Stimulated activated naive B cell treated with anti-CD40 and anti-IgM and Interleukin-4, amounts not matched to agents 10 μg/mL and 1 μg/mL and 100 μg/mL, for 72 hours (primary cell): ENCODE data around the gene WFDC10A.
"Not testable (repeated sequence)": the region's sequence is repeated elsewhere in the genome, so short reads cannot be mapped to it uniquely, and the experiment has no call there.

Experiments used
- ATAC-seq, 2 donors: fragments of 150-1000 bp; cut with Tn5 transposase; replicated peaks; 2 replicates each; pipeline ENCODE4 v1.10.0; 2021; ENCODE audit warnings: moderate library complexity in 1 of 2
- DNase-seq: peaks from one replicate; pipeline ENCODE4 v3.0.0; 2021
- H3K27ac Mint-ChIP-seq: one replicate; pipeline ENCODE4 v1.8.0; 2022; ENCODE audit warnings: mild to moderate bottlenecking, mixed read lengths
- H3K27me3 Mint-ChIP-seq, 2 donors: one replicate each; pipeline ENCODE4 v1.8.0; 2022; ENCODE audit warnings: mixed read lengths in 2 of 2
- H3K36me3 Mint-ChIP-seq, 2 donors: one replicate each; pipeline ENCODE4 v1.8.0; 2022; ENCODE audit warnings: mixed read lengths in 2 of 2, mild to moderate bottlenecking in 1 of 2
- H3K4me1 Mint-ChIP-seq, 2 donors: one replicate each; pipeline ENCODE4 v1.8.0; 2022; ENCODE audit warnings: mixed read lengths in 2 of 2, mild to moderate bottlenecking in 1 of 2
- H3K4me3 Mint-ChIP-seq, 2 donors: one replicate each; pipeline ENCODE4 v1.8.0; 2022; ENCODE audit warnings: mild to moderate bottlenecking in 2 of 2, mixed read lengths in 2 of 2, moderate library complexity in 1 of 2
- H3K9me3 Mint-ChIP-seq, 2 donors: one replicate each; pipeline ENCODE4 v1.8.0; 2022; ENCODE audit warnings: mixed read lengths in 2 of 2, mild to moderate bottlenecking in 1 of 2

WFDC10A gene

GRCh38 chr20:45629496-45630100 lies at the start of gene WFDC10A:
WFDC10A (plus strand) TSS chr20:45629739; CDS start chr20:45629814, 75 bp downstream.
- no peak within 1 kb of the TSS for H3K4me3 Mint-ChIP-seq
- H3K9me3 Mint-ChIP-seq = peaks cover 8 to 9% of the 10 kb centered on the region in 2 donors
- H3K27ac Mint-ChIP-seq = no peak within 1 kb of the TSS
- ATAC-seq (peak; percentile 90 to 93), DNase-seq (peak; percentile 35)
- H3K36me3 Mint-ChIP-seq = peaks cover 0 to 4% of the 10 kb centered on the region in 2 donors
- H3K4me1 Mint-ChIP-seq = peaks cover 0 to 4% of the 10 kb centered on the region in 2 donors
- H3K27me3 Mint-ChIP-seq = peaks cover 36 to 39% of the 10 kb centered on the region in 2 donors

GRCh38 chr20:45581702-45582101 lies 47.8 kb upstream of the WFDC10A start:
- H3K27me3 Mint-ChIP-seq = peaks cover 18 to 29% of the 10 kb centered on the region in 2 donors
- no peak overlapping the region for H3K27ac Mint-ChIP-seq
- H3K36me3 Mint-ChIP-seq = no peaks in the 10 kb centered on the region
- H3K9me3 Mint-ChIP-seq = no peaks in the 10 kb centered on the region
- no peak overlapping the region for H3K4me3 Mint-ChIP-seq
- DNase-seq = no peak
- no peak for ATAC-seq
- no peaks in the 10 kb centered on the region for H3K4me1 Mint-ChIP-seq

GRCh38 chr20:45583502-45583901 lies 46.0 kb upstream of the WFDC10A start:
- DNase-seq = no peak

GRCh38 chr20:45584294-45584693 lies 45.2 kb upstream of the WFDC10A start:
- not testable (repeated sequence) for DNase-seq, H3K9me3 Mint-ChIP-seq, ATAC-seq, H3K27ac Mint-ChIP-seq, H3K4me3 Mint-ChIP-seq, H3K36me3 Mint-ChIP-seq, H3K4me1 Mint-ChIP-seq
- peaks cover 13 to 34% of the 10 kb centered on the region in 2 donors for H3K27me3 Mint-ChIP-seq

More at GRCh38 chr20:45583502-45583901, 46.0 kb upstream of the WFDC10A start:
- Mint-ChIP-seq H3K9me3 (no peaks in the 10 kb centered on the region), H3K27ac (no peak overlapping the region), H3K36me3 (no peaks in the 10 kb centered on the region), H3K4me1 (no peaks in the 10 kb centered on the region), H3K27me3 (peaks cover 18 to 31% of the 10 kb centered on the region in 2 donors), H3K4me3 (no peak overlapping the region)
- no peak for ATAC-seq

DNA sequence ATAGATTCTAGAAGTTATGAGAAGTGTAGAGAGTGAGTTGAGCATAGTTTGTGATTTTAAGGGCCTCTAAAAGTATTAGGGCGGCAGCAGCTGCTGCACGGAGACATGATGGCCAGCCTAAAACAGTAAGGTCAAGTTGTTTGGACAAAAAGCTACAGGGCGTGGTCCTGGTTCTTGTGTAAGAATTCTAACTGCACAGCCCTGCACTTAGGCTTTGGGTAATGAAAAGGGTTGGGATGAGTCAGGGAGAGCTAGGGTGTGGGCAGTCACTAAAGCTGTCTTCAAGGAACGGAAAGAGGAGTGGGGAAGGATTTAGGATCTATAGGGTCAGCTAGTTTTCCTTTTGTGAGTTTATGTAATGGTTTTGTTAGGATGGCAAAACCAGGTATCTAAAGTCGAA lies 43.6 kb upstream of the WFDC10A start:
- H3K4me3 Mint-ChIP-seq, H3K4me1 Mint-ChIP-seq, H3K27ac Mint-ChIP-seq, H3K36me3 Mint-ChIP-seq, ATAC-seq, H3K9me3 Mint-ChIP-seq, DNase-seq: not testable (repeated sequence)
- H3K27me3 Mint-ChIP-seq = peaks cover 6 to 21% of the 10 kb centered on the region in 2 donors

DNA sequence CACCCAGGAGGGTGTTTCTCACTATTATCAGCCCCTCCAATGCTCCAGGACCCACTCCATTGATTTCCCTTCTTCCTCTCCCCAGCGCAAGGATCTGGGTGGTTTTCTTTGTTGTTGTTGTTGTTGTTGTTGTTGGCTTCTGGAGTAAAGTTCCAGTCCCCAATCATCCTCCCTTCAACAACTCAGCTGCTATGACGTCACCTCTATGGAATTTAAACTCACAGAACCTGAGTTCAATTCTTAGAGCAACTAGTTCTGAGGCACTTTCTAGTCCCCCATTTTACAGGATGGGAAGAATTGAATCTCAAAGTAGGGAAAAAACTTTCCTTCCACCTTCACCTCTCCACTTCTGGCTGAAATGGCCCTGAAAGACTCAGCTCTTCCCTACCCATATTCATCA lies 40.7 kb upstream of the WFDC10A start:
- Mint-ChIP-seq H3K36me3 (no peaks in the 10 kb centered on the region), H3K9me3 (no peaks in the 10 kb centered on the region), H3K27ac (no peak overlapping the region), H3K4me3 (no peak overlapping the region), H3K4me1 (no peaks in the 10 kb centered on the region), H3K27me3 (peaks cover 4 to 23% of the 10 kb centered on the region in 2 donors)
- DNase-seq (no peak), ATAC-seq (no peak)

- Mint-ChIP-seq H3K4me1 (no peaks in the 10 kb centered on the region), H3K27me3 (peaks cover 4 to 30% of the 10 kb centered on the region in 2 donors), H3K27ac (no peak overlapping the region), H3K9me3 (no peaks in the 10 kb centered on the region), H3K4me3 (no peak overlapping the region), H3K36me3 (no peaks in the 10 kb centered on the region)
- DNase-seq (no peak), ATAC-seq (no peak)
Observed at GRCh38 chr20:45589725-45590124, 39.8 kb upstream of the WFDC10A start.

GRCh38 chr20:45592574-45593189 lies 36.9 kb upstream of the WFDC10A start:
- peak; percentile 70 to 86 for ATAC-seq
- peaks cover 10 to 45% of the 10 kb centered on the region in 2 donors for H3K27me3 Mint-ChIP-seq

GRCh38 chr20:45593498-45593897 lies 36.0 kb upstream of the WFDC10A start:
- ATAC-seq (no peak), DNase-seq (no peak)
- Mint-ChIP-seq H3K36me3 (no peaks in the 10 kb centered on the region), H3K4me1 (no peaks in the 10 kb centered on the region), H3K4me3 (no peak overlapping the region), H3K27me3 (peaks cover 15 to 49% of the 10 kb centered on the region in 2 donors), H3K27ac (no peak overlapping the region), H3K9me3 (no peaks in the 10 kb centered on the region)

More at GRCh38 chr20:45592574-45593189, 36.9 kb upstream of the WFDC10A start:
- Mint-ChIP-seq H3K36me3 (no peaks in the 10 kb centered on the region), H3K4me1 (no peaks in the 10 kb centered on the region), H3K27ac (no peak overlapping the region), H3K9me3 (no peaks in the 10 kb centered on the region), H3K4me3 (no peak overlapping the region)
- peak; percentile 20 for DNase-seq

DNA sequence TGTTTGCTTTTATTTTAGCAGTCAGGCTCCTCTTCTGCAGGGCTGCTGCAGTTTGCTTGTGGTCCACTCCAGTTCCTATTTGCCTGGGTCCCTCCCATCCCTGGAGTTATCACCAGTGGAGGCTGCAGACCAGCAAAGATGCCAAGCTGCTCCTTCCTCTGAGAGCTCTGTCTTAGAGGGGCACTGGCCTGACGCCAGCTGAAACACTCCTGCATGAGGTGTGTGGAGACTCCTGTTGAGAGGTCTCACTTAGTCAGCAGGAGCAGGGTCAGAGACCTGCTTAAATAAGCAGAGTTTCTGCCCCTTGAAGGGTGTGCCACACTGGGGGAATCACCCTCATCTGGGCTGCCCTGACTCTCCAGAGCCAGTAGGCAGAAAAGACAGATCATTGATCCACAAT lies 34.3 kb upstream of the WFDC10A start:
- no peaks in the 10 kb centered on the region for H3K36me3 Mint-ChIP-seq
- no peak for DNase-seq
- no peak overlapping the region for H3K4me3 Mint-ChIP-seq
- H3K27me3 Mint-ChIP-seq = peaks cover 19 to 52% of the 10 kb centered on the region in 2 donors
- ATAC-seq = no peak
- H3K27ac Mint-ChIP-seq = no peak overlapping the region
- no peaks in the 10 kb centered on the region for H3K9me3 Mint-ChIP-seq
- no peaks in the 10 kb centered on the region for H3K4me1 Mint-ChIP-seq

DNA sequence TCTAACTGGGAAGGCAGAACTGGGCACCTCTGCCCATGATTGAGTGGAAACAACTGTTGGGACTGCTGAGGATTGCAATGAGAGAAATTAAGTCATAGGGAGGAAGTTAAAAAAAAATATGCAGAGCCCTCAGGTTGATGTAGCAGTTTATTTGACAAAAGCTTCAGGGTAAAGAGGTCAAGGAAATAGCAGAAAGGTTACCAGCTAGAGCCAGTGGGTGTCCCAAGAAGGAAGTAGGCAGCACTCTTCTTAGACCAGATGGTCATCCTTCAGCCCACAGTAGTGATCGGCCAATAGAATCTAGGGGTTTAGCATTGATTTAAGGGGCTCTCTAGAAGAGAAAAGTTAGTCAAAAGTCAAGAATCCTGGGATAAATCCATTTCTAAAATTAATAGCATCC lies 21.7 kb upstream of the WFDC10A start:
- ATAC-seq (no peak), DNase-seq (no peak)
- no peak overlapping the region for H3K4me3 Mint-ChIP-seq
- peaks cover 43 to 47% of the 10 kb centered on the region in 2 donors for H3K27me3 Mint-ChIP-seq
- no peaks in the 10 kb centered on the region for H3K4me1 Mint-ChIP-seq
- peaks cover 0 to 2% of the 10 kb centered on the region in 2 donors for H3K36me3 Mint-ChIP-seq
- H3K9me3 Mint-ChIP-seq = peaks cover 10 to 15% of the 10 kb centered on the region in 2 donors
- no peak overlapping the region for H3K27ac Mint-ChIP-seq

- Mint-ChIP-seq H3K4me3 (no peak overlapping the region), H3K9me3 (peaks cover 5 to 12% of the 10 kb centered on the region in 2 donors), H3K27me3 (peaks cover 41 to 49% of the 10 kb centered on the region in 2 donors), H3K4me1 (no peaks in the 10 kb centered on the region), H3K27ac (no peak overlapping the region), H3K36me3 (peaks cover 0 to 2% of the 10 kb centered on the region in 2 donors)
- DNase-seq = no peak
- ATAC-seq = no peak
Observed at GRCh38 chr20:45611054-45611453, 18.5 kb upstream of the WFDC10A start.

- no peak for DNase-seq
- no peak overlapping the region for H3K27ac Mint-ChIP-seq
- H3K27me3 Mint-ChIP-seq = peaks cover 37 to 50% of the 10 kb centered on the region in 2 donors
- H3K4me3 Mint-ChIP-seq = no peak overlapping the region
- peaks cover 5% of the 10 kb centered on the region in 2 donors for H3K9me3 Mint-ChIP-seq
- H3K36me3 Mint-ChIP-seq = peaks cover 0 to 2% of the 10 kb centered on the region in 2 donors
- no peaks in the 10 kb centered on the region for H3K4me1 Mint-ChIP-seq
- no peak for ATAC-seq
Observed at GRCh38 chr20:45612314-45612713, 17.2 kb upstream of the WFDC10A start.

DNA sequence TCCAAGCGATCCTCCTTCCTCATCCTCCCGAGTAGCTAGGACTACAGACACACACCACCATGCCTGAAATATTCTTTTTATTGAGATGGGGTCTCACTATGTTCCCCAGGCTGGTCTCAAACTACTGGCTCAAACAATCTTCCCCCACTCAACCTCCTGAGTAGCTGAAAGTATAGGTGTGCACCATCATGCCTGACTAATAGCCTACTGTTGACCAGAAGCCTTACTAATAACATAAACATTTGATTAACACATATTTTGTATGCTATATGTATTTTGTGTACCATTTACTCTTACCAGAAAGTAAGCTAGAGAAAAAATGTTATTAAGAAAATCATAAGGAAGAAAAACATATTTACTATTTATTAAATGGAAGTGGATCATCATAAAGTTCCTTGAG lies 11.9 kb upstream of the WFDC10A start:
- H3K4me3 Mint-ChIP-seq = no peak overlapping the region
- no peaks in the 10 kb centered on the region for H3K36me3 Mint-ChIP-seq
- ATAC-seq (no peak), DNase-seq (no peak)
- no peak overlapping the region for H3K27ac Mint-ChIP-seq
- peaks cover 9 to 26% of the 10 kb centered on the region in 2 donors for H3K27me3 Mint-ChIP-seq
- H3K9me3 Mint-ChIP-seq = peaks cover 0 to 4% of the 10 kb centered on the region in 2 donors
- no peaks in the 10 kb centered on the region for H3K4me1 Mint-ChIP-seq

GRCh38 chr20:45621593-45621992 lies 7.9 kb upstream of the WFDC10A start:
- Mint-ChIP-seq H3K9me3 (peaks cover 8 to 15% of the 10 kb centered on the region in 2 donors), H3K4me1 (no peaks in the 10 kb centered on the region), H3K27me3 (peaks cover 23 to 26% of the 10 kb centered on the region in 2 donors), H3K36me3 (peaks cover 0 to 4% of the 10 kb centered on the region in 2 donors), H3K4me3 (no peak overlapping the region), H3K27ac (no peak overlapping the region)
- DNase-seq (no peak), ATAC-seq (no peak)
